ENCODE data around the gene IFNAR2.

- TF ChIP-seq CTCF (IDR thresholded peaks at IDR 0.05) (no peak), POLR2A (IDR thresholded peaks at IDR 0.05) (peak in 1 of 2 donors; percentile 8)
Observed at GRCh38 chr21:33268393-33268736, 38.6 kb downstream of the IFNAR2 start.

Measured in Peyer's patch (tissue), 4 donors.